ENCODE data around the gene ZDHHC8.
A peak's percentile ranks its signal among the peaks of the same experiment; 100 is the strongest.
"Not testable (repeated sequence)": the region's sequence is repeated elsewhere in the genome, so short reads cannot be mapped to it uniquely, and the experiment has no call there.

Gene ZDHHC8

DNA sequence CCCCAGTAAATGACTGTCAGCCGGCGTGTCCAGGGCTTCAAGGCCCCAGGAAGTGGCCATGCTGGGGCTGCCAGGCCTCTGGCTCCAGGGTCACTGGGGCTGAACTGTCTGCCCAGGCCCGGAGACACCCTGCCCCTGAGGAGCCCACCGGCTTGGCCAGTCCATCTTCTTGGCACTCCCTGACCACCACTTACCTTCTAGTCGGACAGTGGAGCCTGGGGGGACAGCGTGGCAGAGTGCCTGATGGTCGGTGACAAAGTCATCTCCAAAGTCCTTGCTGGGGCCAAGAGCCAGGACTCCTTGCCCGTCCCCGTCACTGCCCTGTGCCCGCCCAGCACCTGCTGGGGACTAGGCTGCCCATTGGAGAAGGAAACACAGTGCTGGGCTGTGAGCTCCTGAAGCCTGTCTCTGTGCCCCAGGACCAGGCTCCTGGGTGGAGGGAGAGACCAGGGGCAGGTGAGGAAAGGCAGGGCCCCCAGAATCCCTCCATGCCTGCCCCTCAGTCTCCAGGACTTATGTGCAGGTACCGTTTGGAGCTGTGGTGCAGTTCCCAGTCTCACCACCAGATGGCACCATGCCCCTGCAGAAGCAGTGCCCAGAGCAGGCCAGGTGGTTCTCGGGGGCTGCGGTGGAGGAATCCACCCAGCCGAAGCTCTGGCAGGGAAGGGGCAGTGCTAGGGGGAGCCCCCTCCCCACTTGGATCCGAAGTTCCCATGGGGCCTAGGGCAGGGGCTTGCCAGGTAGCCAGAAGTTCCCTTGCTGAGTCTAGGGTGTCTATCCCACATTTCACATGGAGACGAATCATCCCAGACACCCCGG is 25.2 kb downstream of the ZDHHC8 start:
- Histone ChIP-seq H3K4me3 (no peak overlapping the region), H3K9me3 (no peaks in the 10 kb centered on the region), H3K4me1 (peaks cover 0 to 8% (median 2%) of the 10 kb centered on the region in 4 donors), H3K27me3 (peaks cover 0 to 46% of the 10 kb centered on the region in 2 donors), H3K36me3 (no peaks in the 10 kb centered on the region), H3K27ac (no peak overlapping the region)
- peak; percentile 76 to 88 for DNase-seq
- intact Hi-C loops (cut with DNase I; ENCODE audit: low total_unique reads): loop anchor here (1.0 kb wide), 2 partner anchors 111 to 128 kb away; partner anchors contain the start of gene RTN4R
- TF ChIP-seq CTCF (IDR thresholded peaks at IDR 0.05): peak; percentile 98 to 100

DNA sequence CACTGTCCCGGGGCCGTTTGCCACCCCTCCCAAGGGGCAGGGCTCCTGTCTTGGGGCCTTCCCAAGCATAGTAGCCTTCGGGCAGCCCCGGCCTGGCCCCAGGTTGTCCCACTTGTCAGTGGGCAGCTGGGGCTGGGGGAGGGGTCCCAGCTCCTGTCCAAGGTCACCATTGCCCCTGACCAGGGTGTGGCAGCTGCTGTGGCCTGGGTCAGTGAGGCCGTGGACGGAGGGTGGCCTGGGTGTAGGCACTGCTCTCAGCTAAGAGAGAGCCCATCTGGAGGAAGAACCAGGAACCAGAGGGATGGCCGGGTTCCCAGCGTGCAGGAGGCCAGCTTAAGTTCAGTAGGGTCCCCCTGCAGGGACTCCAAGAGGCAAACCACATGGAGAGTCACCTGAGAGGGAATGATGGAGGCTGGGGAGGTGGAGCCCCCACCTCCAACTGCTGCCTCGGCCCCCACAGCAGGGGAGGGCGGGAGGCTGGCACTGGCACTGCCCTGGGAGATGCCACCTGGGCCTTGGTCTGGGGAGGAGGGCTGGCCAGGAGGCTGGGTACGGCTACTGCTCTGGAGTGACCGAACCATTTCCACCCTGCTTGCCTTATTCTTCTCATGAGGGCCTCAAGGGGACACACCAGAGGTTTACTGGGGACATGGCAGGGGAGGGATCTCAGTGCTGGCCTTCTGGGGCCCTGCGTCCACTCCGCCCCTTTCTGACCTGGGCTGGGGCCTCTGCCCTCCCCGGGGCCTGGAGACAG is 26.0 kb downstream of the ZDHHC8 start:
- no peak for DNase-seq
- peaks cover 0 to 46% of the 10 kb centered on the region in 2 donors for H3K27me3 ChIP-seq
- TF ChIP-seq CTCF (IDR thresholded peaks at IDR 0.05): no peak

DNA sequence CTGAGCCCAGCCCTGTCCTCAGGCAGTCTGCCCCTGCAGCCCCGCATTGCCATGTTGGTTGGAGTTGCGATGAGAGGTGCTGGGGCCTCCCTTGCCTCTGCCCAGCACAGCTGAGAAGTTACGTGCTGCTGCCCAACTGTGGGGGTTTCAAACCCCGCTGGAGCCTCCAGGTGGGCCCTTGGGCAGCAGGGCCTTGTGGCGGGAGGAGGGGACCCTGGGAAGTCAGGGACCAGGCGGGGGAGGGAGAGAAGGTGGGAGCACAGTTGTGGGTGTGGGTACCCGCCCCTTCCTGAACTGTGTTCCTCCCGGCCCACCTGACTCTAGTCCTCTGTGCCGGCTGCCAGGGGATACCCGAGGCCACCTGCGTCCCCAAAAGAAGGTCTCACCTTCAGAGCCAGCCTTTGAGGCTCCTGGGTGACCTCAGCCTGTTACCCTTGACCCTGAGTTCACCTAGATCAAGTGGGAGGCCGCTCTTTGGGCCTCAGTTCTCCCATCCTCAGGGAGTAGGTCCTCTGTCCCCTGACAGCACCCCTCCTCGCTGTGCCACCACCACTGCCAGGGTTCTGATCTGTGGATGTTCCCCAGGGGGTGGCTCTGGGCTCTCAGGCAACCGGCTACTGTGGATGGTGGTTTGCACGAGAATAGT is 26.9 kb downstream of the ZDHHC8 start:
- no peak for TF ChIP-seq CTCF (IDR thresholded peaks at IDR 0.05)
- DNase-seq: no peak
- Histone ChIP-seq H3K27me3 (peaks cover 0 to 46% of the 10 kb centered on the region in 2 donors), H3K27ac (no peak overlapping the region), H3K4me3 (no peak overlapping the region), H3K9me3 (no peaks in the 10 kb centered on the region), H3K36me3 (no peaks in the 10 kb centered on the region), H3K4me1 (peaks cover 0 to 8% (median 2%) of the 10 kb centered on the region in 4 donors)
- intact Hi-C loops (cut with DNase I; ENCODE audit: low total_unique reads): no loop called here

More for the DNA sequence above, 26.0 kb downstream of the ZDHHC8 start:
- Histone ChIP-seq H3K4me1 (peaks cover 0 to 8% (median 2%) of the 10 kb centered on the region in 4 donors), H3K27ac (no peak overlapping the region), H3K4me3 (no peak overlapping the region), H3K9me3 (no peaks in the 10 kb centered on the region), H3K36me3 (no peaks in the 10 kb centered on the region)
- intact Hi-C loops (cut with DNase I; ENCODE audit: low total_unique reads): loop anchor here (1.0 kb wide), 2 partner anchors 111 to 128 kb away; partner anchors contain the start of gene RTN4R

DNA sequence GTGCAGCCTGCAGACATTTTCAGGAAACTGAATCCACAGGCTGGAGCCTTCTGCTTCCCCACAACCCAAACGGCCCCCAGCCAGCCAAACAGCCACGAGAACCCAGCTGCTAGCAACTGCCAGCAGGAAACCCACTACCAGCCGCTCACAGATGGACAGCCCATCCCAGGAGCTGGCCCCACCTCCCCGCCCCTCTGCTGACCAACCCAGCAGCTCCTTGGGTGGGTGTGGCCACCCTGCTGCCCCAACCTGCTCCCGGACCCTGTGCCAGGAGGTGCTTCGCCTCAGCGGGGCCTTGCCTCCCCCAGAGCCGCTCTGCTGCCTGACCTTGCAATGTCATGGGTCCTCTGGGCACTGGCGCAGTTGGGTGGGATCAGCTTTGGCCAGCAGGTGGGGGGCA is 27.5 kb downstream of the ZDHHC8 start:
- intact Hi-C loops (cut with DNase I; ENCODE audit: low total_unique reads): no loop called here
- TF ChIP-seq CTCF (IDR thresholded peaks at IDR 0.05): no peak
- peaks cover 0 to 41% of the 10 kb centered on the region in 2 donors for H3K27me3 ChIP-seq
- no peak overlapping the region for H3K27ac ChIP-seq
- no peaks in the 10 kb centered on the region for H3K9me3 ChIP-seq
- no peak overlapping the region for H3K4me3 ChIP-seq
- no peak for DNase-seq
- H3K36me3 ChIP-seq: no peaks in the 10 kb centered on the region
- H3K4me1 ChIP-seq: peaks cover 0 to 8% (median 2%) of the 10 kb centered on the region in 4 donors

GRCh38 chr22:20159531-20159930 is 27.9 kb downstream of the ZDHHC8 start:
- H3K9me3 ChIP-seq; intact Hi-C loops (cut with DNase I; ENCODE audit: low total_unique reads); H3K27ac ChIP-seq; DNase-seq; H3K36me3 ChIP-seq; H3K4me3 ChIP-seq; H3K4me1 ChIP-seq: not testable (repeated sequence)
- peaks cover 0 to 37% of the 10 kb centered on the region in 2 donors for H3K27me3 ChIP-seq
